ENCODE data around the gene ASB4. TPM values are rescaled to one million over a fixed set of nuclear protein-coding genes. Genes with fewer than 3 reads are reported as not detected.
A peak's percentile ranks its signal among the peaks of the same experiment; 100 is the strongest.

The ASB4 gene
- total and polyA plus RNA-seq, 4 donors, result 0.09 to 1.1 (median 0.38) TPM

DNA sequence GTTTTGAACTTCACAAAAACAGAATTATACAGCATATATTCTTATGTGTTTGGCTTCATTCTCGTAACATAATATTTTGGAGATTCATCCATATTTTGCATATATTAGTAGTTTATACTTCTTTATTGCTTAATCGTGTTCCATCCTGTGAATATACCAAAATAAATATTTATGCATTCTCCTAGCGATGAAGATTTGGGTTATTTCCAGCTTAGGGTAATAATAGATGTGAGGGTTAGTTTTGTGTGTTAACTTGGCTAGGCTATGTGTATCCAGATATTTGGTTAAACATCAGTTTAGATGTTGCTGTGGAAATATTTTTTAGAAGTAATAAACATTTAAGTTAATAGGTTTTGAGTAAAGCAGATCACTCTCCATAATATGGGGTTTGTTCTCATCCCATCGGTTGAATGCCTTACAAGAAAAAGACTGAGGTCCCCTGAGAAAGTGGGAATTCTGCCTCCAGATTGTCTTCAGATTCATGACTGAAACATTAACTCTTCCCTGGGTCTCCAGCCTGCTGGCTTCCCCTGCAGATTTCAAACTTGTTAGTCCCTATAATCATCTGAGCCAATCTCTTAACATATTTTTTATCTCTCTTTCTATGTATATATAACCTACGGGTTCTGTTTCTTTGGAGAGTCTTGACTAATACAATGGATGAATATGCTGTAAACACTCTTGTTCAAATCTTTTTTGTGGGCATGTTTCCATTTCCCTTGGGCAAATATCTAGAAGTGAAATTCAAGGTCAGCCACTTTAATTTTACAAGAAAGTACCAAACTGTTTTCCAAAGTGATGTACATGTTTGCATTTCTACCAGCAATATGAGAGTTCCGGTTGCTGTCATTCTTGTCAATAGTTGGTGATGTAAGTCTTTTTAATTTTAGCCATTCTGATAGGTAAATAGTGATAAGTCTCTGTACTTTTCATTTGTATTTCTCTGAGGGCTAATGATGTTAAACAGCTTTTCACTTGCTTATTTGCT, 61.9 kb downstream of the ASB4 start:
- Histone ChIP-seq H3K9ac (ENCODE audit: low read depth in 1 of 2, low read length in 2 of 2) (peak overlapping the region in 1 of 2 donors; percentile 7), H3K4me1 (ENCODE audit: control insufficient read depth in 4 of 4, insufficient read depth in 4 of 4, low read length in 3 of 4) (peaks cover 26 to 65% (median 56%) of the 10 kb centered on the region in 4 donors), H3K27me3 (ENCODE audit: control insufficient read depth in 4 of 4, insufficient read depth in 4 of 4, low read length in 3 of 4) (no peaks in the 10 kb centered on the region), H3K4me3 (ENCODE audit: low read depth in 1 of 3, low read length in 3 of 3) (no peak overlapping the region), H3K36me3 (ENCODE audit: control insufficient read depth in 4 of 4, insufficient read depth in 3 of 4, low read depth in 1 of 4, low read length in 3 of 4) (no peaks in the 10 kb centered on the region), H3K9me3 (ENCODE audit: control insufficient read depth in 4 of 4, low read length in 3 of 4) (no peaks in the 10 kb centered on the region), H3K27ac (ENCODE audit: low read depth in 1 of 2, low read length in 2 of 2) (peak overlapping the region; percentile 28 to 63)
- TF ChIP-seq, protein P1, sequence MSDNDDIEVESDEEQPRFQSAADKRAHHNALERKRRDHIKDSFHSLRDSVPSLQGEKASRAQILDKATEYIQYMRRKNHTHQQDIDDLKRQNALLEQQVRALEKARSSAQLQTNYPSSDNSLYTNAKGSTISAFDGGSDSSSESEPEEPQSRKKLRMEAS (IDR thresholded peaks at IDR 0.05), result no peak
- TF ChIP-seq NR2F2 (IDR thresholded peaks at IDR 0.05), result no peak
- no peak for DNase-seq (ENCODE audit: low spot score)
- 42% methylated on average over 6 of the region's 6 CpGs for WGBS

DNA sequence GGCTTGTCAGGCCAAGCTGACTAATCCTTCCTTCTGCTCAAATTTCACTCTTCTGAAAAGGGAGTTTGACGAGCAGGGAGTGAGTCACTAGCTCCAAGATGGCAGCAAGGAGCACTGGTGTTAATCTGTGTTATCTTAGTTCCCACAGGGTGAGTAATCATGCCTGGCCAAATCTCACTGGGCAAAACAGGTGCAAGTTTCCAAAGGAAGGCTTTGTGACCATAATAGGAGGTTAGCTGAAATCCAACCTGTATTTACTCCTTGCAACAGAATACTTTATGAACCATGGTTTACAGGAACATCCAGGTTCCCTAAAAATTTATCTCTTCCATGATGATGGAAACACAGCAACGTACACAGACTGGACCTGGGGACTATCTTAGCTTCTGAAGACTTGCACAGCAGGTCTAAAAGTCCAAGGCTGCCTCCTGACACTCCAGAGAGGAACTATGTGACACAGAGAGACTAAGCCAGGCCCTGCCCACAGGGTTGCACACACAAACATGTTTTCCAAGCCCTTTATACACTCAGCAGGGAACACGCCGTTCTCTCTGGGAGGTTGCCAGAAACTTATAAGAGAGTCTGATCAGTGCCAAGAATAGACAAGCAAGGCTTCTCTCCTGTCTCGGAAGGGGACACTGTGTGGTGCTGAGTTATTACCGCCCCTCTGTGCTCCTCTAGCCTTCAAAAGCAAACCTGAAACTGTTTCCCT, 64.2 kb downstream of the ASB4 start:
- TF ChIP-seq TAF1 (conservative IDR thresholded peaks at IDR 0.05), result no peak
- TF ChIP-seq, protein P2, sequence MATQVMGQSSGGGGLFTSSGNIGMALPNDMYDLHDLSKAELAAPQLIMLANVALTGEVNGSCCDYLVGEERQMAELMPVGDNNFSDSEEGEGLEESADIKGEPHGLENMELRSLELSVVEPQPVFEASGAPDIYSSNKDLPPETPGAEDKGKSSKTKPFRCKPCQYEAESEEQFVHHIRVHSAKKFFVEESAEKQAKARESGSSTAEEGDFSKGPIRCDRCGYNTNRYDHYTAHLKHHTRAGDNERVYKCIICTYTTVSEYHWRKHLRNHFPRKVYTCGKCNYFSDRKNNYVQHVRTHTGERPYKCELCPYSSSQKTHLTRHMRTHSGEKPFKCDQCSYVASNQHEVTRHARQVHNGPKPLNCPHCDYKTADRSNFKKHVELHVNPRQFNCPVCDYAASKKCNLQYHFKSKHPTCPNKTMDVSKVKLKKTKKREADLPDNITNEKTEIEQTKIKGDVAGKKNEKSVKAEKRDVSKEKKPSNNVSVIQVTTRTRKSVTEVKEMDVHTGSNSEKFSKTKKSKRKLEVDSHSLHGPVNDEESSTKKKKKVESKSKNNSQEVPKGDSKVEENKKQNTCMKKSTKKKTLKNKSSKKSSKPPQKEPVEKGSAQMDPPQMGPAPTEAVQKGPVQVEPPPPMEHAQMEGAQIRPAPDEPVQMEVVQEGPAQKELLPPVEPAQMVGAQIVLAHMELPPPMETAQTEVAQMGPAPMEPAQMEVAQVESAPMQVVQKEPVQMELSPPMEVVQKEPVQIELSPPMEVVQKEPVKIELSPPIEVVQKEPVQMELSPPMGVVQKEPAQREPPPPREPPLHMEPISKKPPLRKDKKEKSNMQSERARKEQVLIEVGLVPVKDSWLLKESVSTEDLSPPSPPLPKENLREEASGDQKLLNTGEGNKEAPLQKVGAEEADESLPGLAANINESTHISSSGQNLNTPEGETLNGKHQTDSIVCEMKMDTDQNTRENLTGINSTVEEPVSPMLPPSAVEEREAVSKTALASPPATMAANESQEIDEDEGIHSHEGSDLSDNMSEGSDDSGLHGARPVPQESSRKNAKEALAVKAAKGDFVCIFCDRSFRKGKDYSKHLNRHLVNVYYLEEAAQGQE (IDR thresholded peaks at IDR 0.05), result peak; percentile 68
- peak; percentile 39 to 60 for TF ChIP-seq RAD21 (IDR thresholded peaks at IDR 0.05)
- peak; percentile 82 for TF ChIP-seq HNF4G (IDR thresholded peaks at IDR 0.05)
- TF ChIP-seq, protein P3, sequence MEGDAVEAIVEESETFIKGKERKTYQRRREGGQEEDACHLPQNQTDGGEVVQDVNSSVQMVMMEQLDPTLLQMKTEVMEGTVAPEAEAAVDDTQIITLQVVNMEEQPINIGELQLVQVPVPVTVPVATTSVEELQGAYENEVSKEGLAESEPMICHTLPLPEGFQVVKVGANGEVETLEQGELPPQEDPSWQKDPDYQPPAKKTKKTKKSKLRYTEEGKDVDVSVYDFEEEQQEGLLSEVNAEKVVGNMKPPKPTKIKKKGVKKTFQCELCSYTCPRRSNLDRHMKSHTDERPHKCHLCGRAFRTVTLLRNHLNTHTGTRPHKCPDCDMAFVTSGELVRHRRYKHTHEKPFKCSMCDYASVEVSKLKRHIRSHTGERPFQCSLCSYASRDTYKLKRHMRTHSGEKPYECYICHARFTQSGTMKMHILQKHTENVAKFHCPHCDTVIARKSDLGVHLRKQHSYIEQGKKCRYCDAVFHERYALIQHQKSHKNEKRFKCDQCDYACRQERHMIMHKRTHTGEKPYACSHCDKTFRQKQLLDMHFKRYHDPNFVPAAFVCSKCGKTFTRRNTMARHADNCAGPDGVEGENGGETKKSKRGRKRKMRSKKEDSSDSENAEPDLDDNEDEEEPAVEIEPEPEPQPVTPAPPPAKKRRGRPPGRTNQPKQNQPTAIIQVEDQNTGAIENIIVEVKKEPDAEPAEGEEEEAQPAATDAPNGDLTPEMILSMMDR (IDR thresholded peaks at IDR 0.05; ENCODE audit: low read depth, low read length, missing input control), result no peak
- no peak for TF ChIP-seq GABPA (IDR thresholded peaks at IDR 0.05 in 1 of 2, conservative IDR thresholded peaks at IDR 0.05 in 1 of 2)
- peak; percentile 69 to 93 for TF ChIP-seq JUND (IDR thresholded peaks at IDR 0.05)
- TF ChIP-seq RXRA (IDR thresholded peaks at IDR 0.05), result peak; percentile 85 to 91
- TF ChIP-seq HNF4A (conservative IDR thresholded peaks at IDR 0.05), result peak; percentile 78 to 93
- TF ChIP-seq, protein P4, sequence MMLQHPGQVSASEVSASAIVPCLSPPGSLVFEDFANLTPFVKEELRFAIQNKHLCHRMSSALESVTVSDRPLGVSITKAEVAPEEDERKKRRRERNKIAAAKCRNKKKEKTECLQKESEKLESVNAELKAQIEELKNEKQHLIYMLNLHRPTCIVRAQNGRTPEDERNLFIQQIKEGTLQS (IDR thresholded peaks at IDR 0.05), result peak; percentile 81
- peak in 1 of 2 donors; percentile 36 for TF ChIP-seq EGR1 (IDR thresholded peaks at IDR 0.05; ENCODE audit: low read depth in 2 of 2)
- peak; percentile 70 for TF ChIP-seq FOXA1 (IDR thresholded peaks at IDR 0.05)
- peak; percentile 93 for TF ChIP-seq NR2F2 (IDR thresholded peaks at IDR 0.05)
- peak; percentile 90 for TF ChIP-seq YY1 (IDR thresholded peaks at IDR 0.05)
- TF ChIP-seq, protein P5, sequence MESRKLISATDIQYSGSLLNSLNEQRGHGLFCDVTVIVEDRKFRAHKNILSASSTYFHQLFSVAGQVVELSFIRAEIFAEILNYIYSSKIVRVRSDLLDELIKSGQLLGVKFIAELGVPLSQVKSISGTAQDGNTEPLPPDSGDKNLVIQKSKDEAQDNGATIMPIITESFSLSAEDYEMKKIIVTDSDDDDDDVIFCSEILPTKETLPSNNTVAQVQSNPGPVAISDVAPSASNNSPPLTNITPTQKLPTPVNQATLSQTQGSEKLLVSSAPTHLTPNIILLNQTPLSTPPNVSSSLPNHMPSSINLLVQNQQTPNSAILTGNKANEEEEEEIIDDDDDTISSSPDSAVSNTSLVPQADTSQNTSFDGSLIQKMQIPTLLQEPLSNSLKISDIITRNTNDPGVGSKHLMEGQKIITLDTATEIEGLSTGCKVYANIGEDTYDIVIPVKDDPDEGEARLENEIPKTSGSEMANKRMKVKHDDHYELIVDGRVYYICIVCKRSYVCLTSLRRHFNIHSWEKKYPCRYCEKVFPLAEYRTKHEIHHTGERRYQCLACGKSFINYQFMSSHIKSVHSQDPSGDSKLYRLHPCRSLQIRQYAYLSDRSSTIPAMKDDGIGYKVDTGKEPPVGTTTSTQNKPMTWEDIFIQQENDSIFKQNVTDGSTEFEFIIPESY (IDR thresholded peaks at IDR 0.05), result peak; percentile 78
- peak; percentile 98 for TF ChIP-seq SP1 (IDR thresholded peaks at IDR 0.05)
- TF ChIP-seq, protein P1 (IDR thresholded peaks at IDR 0.05), result peak; percentile 85
- TF ChIP-seq FOXA2 (IDR thresholded peaks at IDR 0.05), result peak; percentile 12
- 12% methylated on average over 6 of the region's 6 CpGs for WGBS
- Histone ChIP-seq H3K9me3 (ENCODE audit: control insufficient read depth in 4 of 4, low read length in 3 of 4) (no peaks in the 10 kb centered on the region), H3K27me3 (ENCODE audit: control insufficient read depth in 4 of 4, insufficient read depth in 4 of 4, low read length in 3 of 4) (no peaks in the 10 kb centered on the region), H3K4me1 (ENCODE audit: control insufficient read depth in 4 of 4, insufficient read depth in 4 of 4, low read length in 3 of 4) (peaks cover 30 to 73% (median 64%) of the 10 kb centered on the region in 4 donors), H3K4me3 (ENCODE audit: low read depth in 1 of 3, low read length in 3 of 3) (peak overlapping the region in 1 of 3 donors; percentile 5), H3K27ac (ENCODE audit: low read depth in 1 of 2, low read length in 2 of 2) (peak overlapping the region; percentile 71 to 81), H3K9ac (ENCODE audit: low read depth in 1 of 2, low read length in 2 of 2) (peak overlapping the region in 1 of 2 donors; percentile 75), H3K36me3 (ENCODE audit: control insufficient read depth in 4 of 4, insufficient read depth in 3 of 4, low read depth in 1 of 4, low read length in 3 of 4) (no peaks in the 10 kb centered on the region)
- DNase-seq (ENCODE audit: low spot score), result no peak
